MM.1S (cell line): ENCODE data around the gene RPS18.

ENCODE experiments used
- EZH2 ChIP-seq: fragments of 300-600 bp; sonication (generic); optimal IDR thresholded peaks from 2 replicates; pipeline ENCODE3; 2017; ENCODE audit warnings: low read depth, mild to moderate bottlenecking, antibody characterized with exemption, low read length, mixed read lengths
- TF ChIP-seq, protein P1 (sequence below): fragments of 300-600 bp; sonication (generic); IDR thresholded peaks from 2 replicates; pipeline ENCODE4 v1.5.1; 2016; ENCODE audit warnings: antibody characterized with exemption, low read length, mixed read lengths

GRCh38 chr6:33249732-33250630, 21.9 kb upstream of the RPS18 start:
- TF ChIP-seq EZH2: no peak
- TF ChIP-seq, protein P1, sequence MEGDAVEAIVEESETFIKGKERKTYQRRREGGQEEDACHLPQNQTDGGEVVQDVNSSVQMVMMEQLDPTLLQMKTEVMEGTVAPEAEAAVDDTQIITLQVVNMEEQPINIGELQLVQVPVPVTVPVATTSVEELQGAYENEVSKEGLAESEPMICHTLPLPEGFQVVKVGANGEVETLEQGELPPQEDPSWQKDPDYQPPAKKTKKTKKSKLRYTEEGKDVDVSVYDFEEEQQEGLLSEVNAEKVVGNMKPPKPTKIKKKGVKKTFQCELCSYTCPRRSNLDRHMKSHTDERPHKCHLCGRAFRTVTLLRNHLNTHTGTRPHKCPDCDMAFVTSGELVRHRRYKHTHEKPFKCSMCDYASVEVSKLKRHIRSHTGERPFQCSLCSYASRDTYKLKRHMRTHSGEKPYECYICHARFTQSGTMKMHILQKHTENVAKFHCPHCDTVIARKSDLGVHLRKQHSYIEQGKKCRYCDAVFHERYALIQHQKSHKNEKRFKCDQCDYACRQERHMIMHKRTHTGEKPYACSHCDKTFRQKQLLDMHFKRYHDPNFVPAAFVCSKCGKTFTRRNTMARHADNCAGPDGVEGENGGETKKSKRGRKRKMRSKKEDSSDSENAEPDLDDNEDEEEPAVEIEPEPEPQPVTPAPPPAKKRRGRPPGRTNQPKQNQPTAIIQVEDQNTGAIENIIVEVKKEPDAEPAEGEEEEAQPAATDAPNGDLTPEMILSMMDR: no peak
